Measurements from ENCODE around the gene MLEC.

DNA sequence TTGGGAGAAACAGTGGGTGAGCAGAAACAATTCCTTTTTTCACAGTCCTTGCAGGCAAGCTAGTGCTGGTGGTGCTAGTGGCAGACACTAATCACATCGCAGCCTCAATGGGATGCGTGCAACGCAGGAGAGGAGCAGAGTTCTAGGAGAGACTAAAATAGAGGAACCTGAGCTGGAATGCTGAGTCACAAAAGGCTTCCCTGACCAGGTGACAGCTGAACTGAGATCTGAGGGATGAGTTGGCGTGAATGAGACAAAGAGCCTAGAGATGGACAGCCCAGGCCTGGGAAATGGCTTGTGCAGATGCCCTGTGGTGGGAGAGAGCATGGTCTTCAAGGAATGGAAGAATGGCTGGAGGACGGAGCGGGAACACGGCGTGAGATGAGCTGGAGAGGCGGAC, 64.4 kb downstream of the MLEC start:
- TF ChIP-seq, protein P1, sequence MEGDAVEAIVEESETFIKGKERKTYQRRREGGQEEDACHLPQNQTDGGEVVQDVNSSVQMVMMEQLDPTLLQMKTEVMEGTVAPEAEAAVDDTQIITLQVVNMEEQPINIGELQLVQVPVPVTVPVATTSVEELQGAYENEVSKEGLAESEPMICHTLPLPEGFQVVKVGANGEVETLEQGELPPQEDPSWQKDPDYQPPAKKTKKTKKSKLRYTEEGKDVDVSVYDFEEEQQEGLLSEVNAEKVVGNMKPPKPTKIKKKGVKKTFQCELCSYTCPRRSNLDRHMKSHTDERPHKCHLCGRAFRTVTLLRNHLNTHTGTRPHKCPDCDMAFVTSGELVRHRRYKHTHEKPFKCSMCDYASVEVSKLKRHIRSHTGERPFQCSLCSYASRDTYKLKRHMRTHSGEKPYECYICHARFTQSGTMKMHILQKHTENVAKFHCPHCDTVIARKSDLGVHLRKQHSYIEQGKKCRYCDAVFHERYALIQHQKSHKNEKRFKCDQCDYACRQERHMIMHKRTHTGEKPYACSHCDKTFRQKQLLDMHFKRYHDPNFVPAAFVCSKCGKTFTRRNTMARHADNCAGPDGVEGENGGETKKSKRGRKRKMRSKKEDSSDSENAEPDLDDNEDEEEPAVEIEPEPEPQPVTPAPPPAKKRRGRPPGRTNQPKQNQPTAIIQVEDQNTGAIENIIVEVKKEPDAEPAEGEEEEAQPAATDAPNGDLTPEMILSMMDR (IDR thresholded peaks at IDR 0.05), result no peak
- no peak for TF ChIP-seq POLR2A (IDR thresholded peaks at IDR 0.05)
